SKM-1 (cell line): ENCODE data around the gene ATP5PO.
"Not testable (repeated sequence)": the region's sequence is repeated elsewhere in the genome, so short reads cannot be mapped to it uniquely, and the experiment has no call there.

ENCODE experiments used
- DNase-seq: peaks from one replicate; lab custom pipeline; 2025; ENCODE audit not compliant: unreplicated experiment; lab: John Stamatoyannopoulos, UW

ATP5PO gene

GRCh38 chr21:33872881-33873515 is 42.6 kb downstream of the ATP5PO start:
- no peak for DNase-seq

- no peak for DNase-seq
These were observed 44.4 kb downstream of the ATP5PO start for GRCh38 chr21:33871171-33871570.

GRCh38 chr21:33870768-33871167 is 44.8 kb downstream of the ATP5PO start:
- no peak for DNase-seq

- DNase-seq, result no peak
These were observed 45.7 kb downstream of the ATP5PO start for GRCh38 chr21:33869873-33870272.

- DNase-seq, result not testable (repeated sequence)
These were observed 47.7 kb downstream of the ATP5PO start for GRCh38 chr21:33867868-33868267.

GRCh38 chr21:33866826-33867225 is 48.8 kb downstream of the ATP5PO start:
- DNase-seq, result no peak

GRCh38 chr21:33865996-33866575 is 49.5 kb downstream of the ATP5PO start:
- no peak for DNase-seq

- DNase-seq, result no peak
These were observed 50.4 kb downstream of the ATP5PO start for GRCh38 chr21:33865176-33865575.

- no peak for DNase-seq
These were observed 51.5 kb downstream of the ATP5PO start for GRCh38 chr21:33864150-33864549.

GRCh38 chr21:33863191-33863590 is 52.4 kb downstream of the ATP5PO start:
- DNase-seq, result not testable (repeated sequence)

- DNase-seq, result no peak
These were observed 54.5 kb downstream of the ATP5PO start for GRCh38 chr21:33861125-33861524.

GRCh38 chr21:33860332-33860879 is 55.2 kb downstream of the ATP5PO start:
- DNase-seq, result no peak

GRCh38 chr21:33859373-33860102 is 56.1 kb downstream of the ATP5PO start:
- DNase-seq, result no peak

GRCh38 chr21:33858667-33859372 is 56.8 kb downstream of the ATP5PO start:
- DNase-seq, result no peak

GRCh38 chr21:33857846-33858666 is 57.5 kb downstream of the ATP5PO start:
- DNase-seq, result no peak

- DNase-seq, result no peak
These were observed 58.6 kb downstream of the ATP5PO start for GRCh38 chr21:33856893-33857527.

GRCh38 chr21:33855190-33855589 is 60.4 kb downstream of the ATP5PO start:
- no peak for DNase-seq

- no peak for DNase-seq
These were observed 61.0 kb downstream of the ATP5PO start for GRCh38 chr21:33854604-33855003.
